Measurements from ENCODE around the gene DLG2. TPM values are rescaled to one million over a fixed set of nuclear protein-coding genes. Genes with fewer than 3 reads are reported as not detected.
"Not testable (repeated sequence)": the region's sequence is repeated elsewhere in the genome, so short reads cannot be mapped to it uniquely, and the experiment has no call there.

Gene DLG2
- total and polyA plus RNA-seq, 12 donors, result 1.0 to 14.8 (median 7.4) TPM

GRCh38 chr11:85247797-85248196, 379.3 kb downstream of the DLG2 start:
- H3K4me3 ChIP-seq, result no peak overlapping the region
- 81 to 89% methylated on average over 3 of the region's 3 CpGs for WGBS, 2 donors
- H3K27me3 ChIP-seq, result no peaks in the 10 kb centered on the region
- H3K9me3 ChIP-seq, result no peaks in the 10 kb centered on the region
- ATAC-seq (no peak), DNase-seq (no peak)
- intact Hi-C loops (cut with DNase I), result no loop called here
- H3K27ac ChIP-seq, result no peak overlapping the region
- H3K4me1 ChIP-seq, result no peaks in the 10 kb centered on the region
- H3K36me3 ChIP-seq, result no peaks in the 10 kb centered on the region
- TF ChIP-seq CTCF (IDR thresholded peaks at IDR 0.05), result no peak

- Histone ChIP-seq H3K9me3 (peaks cover 0 to 11% (median 0%) of the 10 kb centered on the region in 11 donors), H3K4me1 (no peaks in the 10 kb centered on the region), H3K27ac (no peak overlapping the region), H3K27me3 (no peaks in the 10 kb centered on the region), H3K36me3 (no peaks in the 10 kb centered on the region), H3K4me3 (no peak overlapping the region)
- no peak for ATAC-seq
- intact Hi-C loops (cut with DNase I), result no loop called here
- DNase-seq, result no peak
- 92 to 96% methylated on average over 1 of the region's 1 CpG for WGBS, 2 donors
- no peak for TF ChIP-seq CTCF (IDR thresholded peaks at IDR 0.05)
Measured at GRCh38 chr11:85238906-85239305, 388.2 kb downstream of the DLG2 start.

- not testable (repeated sequence) for DNase-seq
- 91 to 93% methylated on average over 2 of the region's 2 CpGs for WGBS, 2 donors
Measured at GRCh38 chr11:85238038-85238437, 389.1 kb downstream of the DLG2 start.

GRCh38 chr11:85236211-85236610, 390.9 kb downstream of the DLG2 start:
- peaks cover 0 to 15% (median 0%) of the 10 kb centered on the region in 11 donors for H3K9me3 ChIP-seq
- DNase-seq, result no peak
- no peak overlapping the region for H3K4me3 ChIP-seq
- no peaks in the 10 kb centered on the region for H3K36me3 ChIP-seq
- H3K27ac ChIP-seq, result no peak overlapping the region
- ATAC-seq, result no peak
- WGBS, 2 donors, result 74 to 82% methylated on average over 2 of the region's 2 CpGs
- H3K27me3 ChIP-seq, result no peaks in the 10 kb centered on the region
- no peak for TF ChIP-seq CTCF (IDR thresholded peaks at IDR 0.05)
- no peaks in the 10 kb centered on the region for H3K4me1 ChIP-seq
- intact Hi-C loops (cut with DNase I), result no loop called here

More at GRCh38 chr11:85238038-85238437, 389.1 kb downstream of the DLG2 start:
- H3K27me3 ChIP-seq; H3K36me3 ChIP-seq; intact Hi-C loops (cut with DNase I); H3K4me3 ChIP-seq; H3K4me1 ChIP-seq; H3K27ac ChIP-seq; ATAC-seq: not testable (repeated sequence)
- peaks cover 0 to 11% (median 0%) of the 10 kb centered on the region in 11 donors for H3K9me3 ChIP-seq

GRCh38 chr11:85232559-85232958, 394.6 kb downstream of the DLG2 start:
- intact Hi-C loops (cut with DNase I), result no loop called here
- ATAC-seq (no peak), DNase-seq (no peak)
- H3K27ac ChIP-seq, result no peak overlapping the region
- no peaks in the 10 kb centered on the region for H3K27me3 ChIP-seq
- H3K4me3 ChIP-seq, result no peak overlapping the region
- no peak for TF ChIP-seq CTCF (IDR thresholded peaks at IDR 0.05)
- H3K4me1 ChIP-seq, result no peaks in the 10 kb centered on the region
- no peaks in the 10 kb centered on the region for H3K36me3 ChIP-seq
- H3K9me3 ChIP-seq, result peaks cover 0 to 20% (median 2%) of the 10 kb centered on the region in 11 donors
- 67 to 75% methylated on average over 2 of the region's 2 CpGs for WGBS, 2 donors

Measured in heart right ventricle (tissue), 16 donors.